Smooth muscle cell (in vitro differentiated cells): ENCODE measurements around the gene CMTM4. TPM values are rescaled to one million over a fixed set of nuclear protein-coding genes. Genes with fewer than 3 reads are reported as not detected.

ENCODE experiments used
- DNase-seq: peaks from one replicate; lab custom pipeline; 2025; ENCODE audit not compliant: unreplicated experiment; lab: John Stamatoyannopoulos, UW
- H2AFZ ChIP-seq: fragments of 200-600 bp; sonication (generic); 2 replicates; pipeline ENCODE4 v1.6.0; 2016; ENCODE audit warnings: antibody characterized with exemption, low read depth, mild to moderate bottlenecking
- H3F3A ChIP-seq: fragments of 200-600 bp; sonication (generic); 2 replicates; pipeline ENCODE4 v1.6.0; 2017; ENCODE audit warnings: antibody characterized with exemption, low read depth
- H3K27ac ChIP-seq: fragments of 200-600 bp; sonication (generic); 2 replicates; pipeline ENCODE4 v1.5.1; 2016; ENCODE audit warnings: low read depth, mild to moderate bottlenecking
- H3K27me3 ChIP-seq: fragments of 200-600 bp; sonication (generic); 2 replicates; pipeline ENCODE4 v1.6.1; 2016; ENCODE audit warnings: low read depth, mild to moderate bottlenecking
- H3K36me3 ChIP-seq: fragments of 200-600 bp; sonication (generic); 2 replicates; pipeline ENCODE4 v1.5.1; 2016; ENCODE audit warnings: low read depth
- H3K4me1 ChIP-seq: fragments of 200-600 bp; sonication (generic); 2 replicates; pipeline ENCODE4 v1.5.1; 2016; ENCODE audit warnings: low read depth
- H3K4me2 ChIP-seq: fragments of 200-600 bp; sonication (generic); 2 replicates; pipeline ENCODE4 v1.6.0; 2016; ENCODE audit warnings: mild to moderate bottlenecking
- H3K4me3 ChIP-seq: fragments of 200-600 bp; sonication (generic); 2 replicates; pipeline ENCODE4 v1.5.1; 2016; ENCODE audit warnings: mild to moderate bottlenecking
- H3K79me2 ChIP-seq: fragments of 200-600 bp; sonication (generic); 2 replicates; pipeline ENCODE4 v1.6.0; 2016; ENCODE audit warnings: low read depth, mild to moderate bottlenecking
- H3K9ac ChIP-seq: fragments of 200-600 bp; sonication (generic); 2 replicates; pipeline ENCODE4 v1.6.0; 2016; ENCODE audit warnings: low read depth
- H3K9me3 ChIP-seq: fragments of 200-600 bp; sonication (generic); replicated peaks from 2 replicates; pipeline ENCODE4 v1.5.1; 2016; ENCODE audit warnings: low read depth
- H4K20me1 ChIP-seq: fragments of 200-600 bp; sonication (generic); 2 replicates; pipeline ENCODE4 v1.6.0; 2016; ENCODE audit warnings: low read depth
- CTCF ChIP-seq: fragments of 200-600 bp; sonication (generic); IDR thresholded peaks from 2 replicates; pipeline ENCODE4 v1.5.1; 2017; ENCODE audit warnings: borderline replicate concordance, mild to moderate bottlenecking, antibody characterized with exemption; ENCODE audit not compliant: insufficient read depth, poor library complexity, severe bottlenecking
- WGBS: methylation state at CpG from one replicate; pipeline ENCODE4 v1.1.7; 2016; ENCODE audit warnings: low lambda C conversion rate; 5-methylcytosine and 5-hydroxymethylcytosine counted together
- polyA plus RNA-seq: library from polyadenylated mRNA; unstranded; fragments of >200 nt; fragmentation: Nextera tagmentation; extraction: Ambion mirVana; gene quantifications from 2 replicates; pipeline ENCODE4 v1.2.1, GENCODE V29; 2016
- total RNA-seq: library from RNA; depleted of rRNA; stranded (reverse); fragments of >200 nt; gene quantifications from 2 replicates; pipeline ENCODE4 v1.2.3, GENCODE V29; 2014

The CMTM4 gene
- total and polyA plus RNA-seq, 2 experiments from 2014 or later, result 7.2 to 25.2 TPM

DNA sequence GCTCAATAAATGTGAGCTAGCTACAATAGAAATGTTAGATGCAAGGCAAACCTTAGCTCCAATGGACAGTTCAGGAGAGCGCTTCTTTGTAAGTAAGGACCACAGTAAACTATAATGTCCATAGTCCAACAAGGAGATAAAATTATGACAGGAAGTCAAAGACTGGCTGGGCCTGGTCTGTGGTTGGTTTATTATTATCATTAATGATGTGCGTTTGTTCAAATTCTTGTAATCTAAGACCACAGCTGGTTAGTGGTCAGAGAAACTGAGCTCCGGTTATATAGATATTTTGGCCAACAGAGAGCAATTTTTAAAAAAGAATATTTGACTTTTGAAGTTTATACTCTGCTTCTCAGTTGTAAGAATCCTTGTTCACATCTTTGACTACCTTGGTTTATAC, 122.0 kb downstream of the CMTM4 start:
- Histone ChIP-seq H3K79me2 (no peaks in the 10 kb centered on the region), H3F3A (peaks cover 10% of the 10 kb centered on the region), H3K9me3 (no peaks in the 10 kb centered on the region), H3K27ac (no peak overlapping the region), H3K4me1 (peaks cover 2% of the 10 kb centered on the region), H3K4me2 (no peak overlapping the region), H3K9ac (no peak overlapping the region), H2AFZ (no peak overlapping the region), H3K27me3 (peaks cover 34% of the 10 kb centered on the region), H3K4me3 (no peak overlapping the region), H3K36me3 (no peaks in the 10 kb centered on the region), H4K20me1 (no peaks in the 10 kb centered on the region)
- WGBS, result 78% methylated on average over 3 of the region's 3 CpGs
- no peak for TF ChIP-seq CTCF
- no peak for DNase-seq

- no peaks in the 10 kb centered on the region for H3K36me3 ChIP-seq
- no peaks in the 10 kb centered on the region for H3K9me3 ChIP-seq
- H3K9ac ChIP-seq, result no peak overlapping the region
- H3K27me3 ChIP-seq, result peaks cover 29% of the 10 kb centered on the region
- no peak for DNase-seq
- no peak overlapping the region for H3K4me2 ChIP-seq
- no peak overlapping the region for H3K27ac ChIP-seq
- no peak for TF ChIP-seq CTCF
- peaks cover 7% of the 10 kb centered on the region for H3K4me1 ChIP-seq
- H3F3A ChIP-seq, result peaks cover 15% of the 10 kb centered on the region
- WGBS, result 28% methylated on average over 1 of the region's 1 CpG
- no peak overlapping the region for H2AFZ ChIP-seq
- H3K4me3 ChIP-seq, result no peak overlapping the region
- H4K20me1 ChIP-seq, result no peaks in the 10 kb centered on the region
- no peaks in the 10 kb centered on the region for H3K79me2 ChIP-seq
Observed at GRCh38 chr16:66574081-66574480, 122.5 kb downstream of the CMTM4 start.

DNA sequence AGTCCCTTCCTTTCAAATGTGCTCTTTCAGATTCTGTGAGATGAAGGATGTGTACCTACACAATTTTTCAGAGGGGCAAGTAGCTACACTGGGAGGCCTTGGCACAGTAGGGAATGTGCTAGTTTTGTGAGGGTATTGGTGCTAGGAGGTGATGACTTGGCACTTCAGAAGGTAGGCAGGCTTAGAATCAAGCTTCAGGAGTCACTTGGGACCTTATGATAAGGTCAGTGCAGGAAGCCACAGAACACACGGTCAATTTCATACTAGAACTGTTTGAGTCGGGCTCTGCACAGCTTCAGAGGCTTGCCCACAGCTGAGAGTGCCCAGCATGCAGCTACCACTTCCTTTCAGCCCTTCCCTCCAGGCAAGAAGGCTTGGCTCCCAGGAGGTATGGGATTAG, 124.2 kb downstream of the CMTM4 start:
- 82% methylated on average over 2 of the region's 2 CpGs for WGBS
- Histone ChIP-seq H3K4me2 (no peak overlapping the region), H3K27me3 (peaks cover 12% of the 10 kb centered on the region), H3K9me3 (no peaks in the 10 kb centered on the region), H3K9ac (no peak overlapping the region), H3K79me2 (no peaks in the 10 kb centered on the region), H3K27ac (no peak overlapping the region), H4K20me1 (no peaks in the 10 kb centered on the region), H3K4me3 (no peak overlapping the region), H3K4me1 (peaks cover 11% of the 10 kb centered on the region), H2AFZ (no peak overlapping the region), H3K36me3 (no peaks in the 10 kb centered on the region), H3F3A (peaks cover 15% of the 10 kb centered on the region)
- no peak for DNase-seq
- TF ChIP-seq CTCF, result no peak

DNA sequence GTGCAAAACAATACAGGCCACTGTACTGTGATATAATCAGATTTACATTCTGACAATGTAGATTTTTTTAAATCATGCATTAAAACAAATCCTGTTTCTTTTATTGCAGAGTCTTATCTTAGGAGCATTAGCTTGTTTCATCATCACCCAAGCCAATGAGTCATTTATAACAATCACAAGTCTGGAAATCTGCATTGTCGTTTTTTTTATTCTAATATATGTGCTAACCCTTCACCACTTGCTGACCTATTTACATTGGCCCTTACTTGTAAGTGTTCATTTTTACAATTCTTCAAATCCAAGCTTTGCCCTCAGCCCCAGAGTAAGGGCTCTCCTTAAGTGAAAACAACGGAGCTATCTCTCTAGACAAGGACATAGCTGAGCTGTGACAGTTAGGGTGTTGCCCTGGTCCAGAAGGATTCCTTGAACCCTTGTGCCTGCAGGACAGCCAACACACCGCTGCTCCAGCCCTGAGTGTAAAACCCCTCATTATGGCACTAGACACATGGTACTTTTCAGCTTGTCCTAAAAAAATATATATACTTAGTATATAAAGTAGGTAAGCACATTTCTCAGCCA, 126.6 kb downstream of the CMTM4 start:
- Histone ChIP-seq H3K27ac (peak overlapping the region; percentile 79), H3K36me3 (no peaks in the 10 kb centered on the region), H3K4me1 (peaks cover 11% of the 10 kb centered on the region), H3K9ac (no peak overlapping the region), H2AFZ (no peak overlapping the region), H3K4me2 (peak overlapping the region; percentile 59), H3K27me3 (no peaks in the 10 kb centered on the region), H3F3A (peaks cover 15% of the 10 kb centered on the region), H3K9me3 (no peaks in the 10 kb centered on the region), H3K79me2 (no peaks in the 10 kb centered on the region), H3K4me3 (no peak overlapping the region), H4K20me1 (no peaks in the 10 kb centered on the region)
- no peak for DNase-seq
- 15% methylated on average over 3 of the region's 3 CpGs for WGBS
- no peak for TF ChIP-seq CTCF
